DND-41 (cell line): ENCODE results near the gene NEURL3.

Experiments
- ATAC-seq: fragments of 200-7000 bp; cut with Tn5 transposase; 3 replicates; pipeline ENCODE4 v1.9.1; 2021; ENCODE audit warnings: low read depth; ENCODE audit not compliant: insufficient read depth
- DNase-seq: peaks from one replicate; pipeline ENCODE4 v3.0.0-alpha.2; 2020
- H2AFZ ChIP-seq: 2 replicates; pipeline ENCODE4 v1.6.0; 2012; ENCODE audit warnings: low read depth, low read length
- H3K27ac ChIP-seq: 2 replicates; pipeline ENCODE4 v1.5.1; 2012; ENCODE audit warnings: low read length, inconsistent platforms
- H3K27me3 ChIP-seq: fragments of 200-600 bp; sonication (generic); 2 replicates; pipeline ENCODE4 v1.6.0; 2012; ENCODE audit warnings: low read length, mild to moderate bottlenecking, inconsistent platforms; ENCODE audit not compliant: insufficient read depth, poor library complexity
- H3K36me3 ChIP-seq: 2 replicates; pipeline ENCODE4 v1.5.1; 2012; ENCODE audit warnings: low read length, inconsistent platforms; ENCODE audit not compliant: insufficient read depth
- H3K4me1 ChIP-seq: 2 replicates; pipeline ENCODE4 v1.5.1; 2012; ENCODE audit warnings: mild to moderate bottlenecking, low read length; ENCODE audit not compliant: insufficient read depth
- H3K4me2 ChIP-seq: 2 replicates; pipeline ENCODE4 v1.6.0; 2012; ENCODE audit warnings: mild to moderate bottlenecking, moderate library complexity, low read length, inconsistent platforms; ENCODE audit not compliant: insufficient read depth
- H3K4me3 ChIP-seq, 2 experiments: fragments of 200-600 bp in 1 of 2; shearing (Covaris generic) in 1 of 2; 2 replicates each; pipeline ENCODE4 v1.5.1; 2012 to 2016; ENCODE audit warnings: inconsistent platforms in 2 of 2, low read length in 2 of 2, mild to moderate bottlenecking in 2 of 2, low read depth in 1 of 2, moderate library complexity in 1 of 2
- H3K79me2 ChIP-seq: 2 replicates; pipeline ENCODE4 v1.6.0; 2012; ENCODE audit warnings: low read length, inconsistent platforms; ENCODE audit not compliant: insufficient read depth
- H3K9ac ChIP-seq: 2 replicates; pipeline ENCODE4 v1.6.0; 2012; ENCODE audit warnings: low read depth, mild to moderate bottlenecking, inconsistent platforms, low read length, moderate library complexity
- H3K9me3 ChIP-seq: 2 replicates; pipeline ENCODE4 v1.5.1; 2012; ENCODE audit warnings: low read length, moderate library complexity, mild to moderate bottlenecking, inconsistent platforms; ENCODE audit not compliant: insufficient read depth, severe bottlenecking
- H4K20me1 ChIP-seq: 2 replicates; pipeline ENCODE4 v1.6.0; 2012; ENCODE audit warnings: low read length; ENCODE audit not compliant: insufficient read depth
- CTCF ChIP-seq: IDR thresholded peaks from 2 replicates; pipeline ENCODE4 v1.5.1; 2012; ENCODE audit warnings: borderline replicate concordance, low read length, moderate library complexity, mild to moderate bottlenecking; ENCODE audit not compliant: poor library complexity, severe bottlenecking; ENCODE audit errors: extremely low read depth
- EZH2 ChIP-seq: IDR thresholded peaks from 3 replicates; pipeline ENCODE4 v1.6.1; 2012; ENCODE audit warnings: borderline replicate concordance, low read depth, mild to moderate bottlenecking, moderate library complexity, low read length, inconsistent platforms; ENCODE audit not compliant: severe bottlenecking

Gene NEURL3

GRCh38 chr2:96528006-96528699, 23.0 kb upstream of the NEURL3 start:
- ATAC-seq, result peak; percentile 18; the same call in 2 of the 3 replicates
- no peak for TF ChIP-seq CTCF
- no peak for TF ChIP-seq EZH2
- Histone ChIP-seq H3K4me3 (no peak overlapping the region), H4K20me1 (peaks cover 8% of the 10 kb centered on the region; the same call in 1 of the 2 replicates), H3K9ac (no peak overlapping the region), H3K4me1 (peaks cover 44% of the 10 kb centered on the region), H3K27me3 (peaks cover 20% of the 10 kb centered on the region), H3K79me2 (no peaks in the 10 kb centered on the region), H2AFZ (no peak overlapping the region), H3K36me3 (no peaks in the 10 kb centered on the region), H3K9me3 (no peaks in the 10 kb centered on the region), H3K4me2 (peak overlapping the region; percentile 72), H3K27ac (no peak overlapping the region)
- DNase-seq, result peak; percentile 48

- ATAC-seq (no peak), DNase-seq (peak; percentile 31)
Measured at GRCh38 chr2:96527286-96528005, 22.3 kb upstream of the NEURL3 start.

GRCh38 chr2:96526615-96527285, 21.6 kb upstream of the NEURL3 start:
- no peaks in the 10 kb centered on the region for H3K36me3 ChIP-seq
- H3K27me3 ChIP-seq, result peaks cover 20% of the 10 kb centered on the region
- peak overlapping the region in 1 of 2 experiments; percentile 49; a peak in 2 of 4 replicates for H3K4me3 ChIP-seq
- H3K9ac ChIP-seq, result peak overlapping the region; percentile 41
- DNase-seq (no peak), ATAC-seq (no peak)
- H3K79me2 ChIP-seq, result no peaks in the 10 kb centered on the region
- no peak overlapping the region for H3K27ac ChIP-seq
- H2AFZ ChIP-seq, result peak overlapping the region; percentile 20; the same call in 1 of the 2 replicates
- TF ChIP-seq EZH2 (no peak), CTCF (no peak)
- peak overlapping the region; percentile 72 for H3K4me2 ChIP-seq
- peaks cover 31% of the 10 kb centered on the region for H3K4me1 ChIP-seq
- no peaks in the 10 kb centered on the region for H3K9me3 ChIP-seq
- peaks cover 8% of the 10 kb centered on the region; the same call in 1 of the 2 replicates for H4K20me1 ChIP-seq

More at GRCh38 chr2:96527286-96528005, 22.3 kb upstream of the NEURL3 start:
- H2AFZ ChIP-seq, result peak overlapping the region; percentile 20; the same call in 1 of the 2 replicates
- no peaks in the 10 kb centered on the region for H3K79me2 ChIP-seq
- peak overlapping the region; percentile 41 for H3K9ac ChIP-seq
- H3K4me2 ChIP-seq, result peak overlapping the region; percentile 72
- no peaks in the 10 kb centered on the region for H3K36me3 ChIP-seq
- H4K20me1 ChIP-seq, result peaks cover 8% of the 10 kb centered on the region; the same call in 1 of the 2 replicates
- no peaks in the 10 kb centered on the region for H3K9me3 ChIP-seq
- peak overlapping the region in 1 of 2 experiments; percentile 49; a peak in 2 of 4 replicates for H3K4me3 ChIP-seq
- TF ChIP-seq EZH2, result peak; percentile 21
- peak; percentile 43 for TF ChIP-seq CTCF
- H3K27ac ChIP-seq, result no peak overlapping the region
- peaks cover 20% of the 10 kb centered on the region for H3K27me3 ChIP-seq
- H3K4me1 ChIP-seq, result peaks cover 38% of the 10 kb centered on the region
